ENCODE data around the gene THAP10.

GRCh38 chr15:70902107-70902506, 9.9 kb upstream of the THAP10 start:
- TF ChIP-seq CTCF (conservative IDR thresholded peaks at IDR 0.05), result no peak
- TF ChIP-seq ZFX (IDR thresholded peaks at IDR 0.05), result no peak
